ENCODE results near the gene PLSCR1.
A peak's percentile ranks its signal among the peaks of the same experiment; 100 is the strongest.

Gene PLSCR1

GRCh38 chr3:146547235-146547835 lies 2.9 kb upstream of the PLSCR1 start:
- H3K27ac ChIP-seq (replicated peaks) = no peak overlapping the region
- no peaks in the 10 kb centered on the region for H3K27me3 ChIP-seq (ENCODE audit: insufficient read depth, poor library complexity, severe bottlenecking)
- TF ChIP-seq GABPA (IDR thresholded peaks at IDR 0.05; ENCODE audit: low read depth) = no peak
- TF ChIP-seq SPI1 (IDR thresholded peaks at IDR 0.05; ENCODE audit: borderline replicate concordance, low read depth) = no peak
- no peak for TF ChIP-seq POLR2AphosphoS5 (IDR thresholded peaks at IDR 0.05; ENCODE audit: low read depth)
- no peak for TF ChIP-seq REST (IDR thresholded peaks at IDR 0.05; ENCODE audit: insufficient replicate concordance, low read depth)
- TF ChIP-seq CTCF (IDR thresholded peaks at IDR 0.05; ENCODE audit: insufficient read depth, low read length) = no peak
- no peak overlapping the region for H3K4me3 ChIP-seq (replicated peaks; ENCODE audit: insufficient read depth, low read length)
- no peak for DNase-seq (ENCODE audit: low read depth in 1 of 2, low spot score in 1 of 2)

- no peak for DNase-seq (ENCODE audit: low read depth in 1 of 2, low spot score in 1 of 2)
- H3K27ac ChIP-seq (replicated peaks) = no peak overlapping the region
- TF ChIP-seq POLR2AphosphoS5 (IDR thresholded peaks at IDR 0.05; ENCODE audit: low read depth) = no peak
- TF ChIP-seq REST (IDR thresholded peaks at IDR 0.05; ENCODE audit: insufficient replicate concordance, low read depth) = no peak
- TF ChIP-seq SPI1 (IDR thresholded peaks at IDR 0.05; ENCODE audit: borderline replicate concordance, low read depth) = no peak
- TF ChIP-seq GABPA (IDR thresholded peaks at IDR 0.05; ENCODE audit: low read depth) = no peak
- no peak for TF ChIP-seq CTCF (IDR thresholded peaks at IDR 0.05; ENCODE audit: insufficient read depth, low read length)
- no peak overlapping the region for H3K4me3 ChIP-seq (replicated peaks; ENCODE audit: insufficient read depth, low read length)
- H3K27me3 ChIP-seq (ENCODE audit: insufficient read depth, poor library complexity, severe bottlenecking) = no peaks in the 10 kb centered on the region
Observed at GRCh38 chr3:146546366-146546965, 2.1 kb upstream of the PLSCR1 start.

- TF ChIP-seq REST (IDR thresholded peaks at IDR 0.05; ENCODE audit: insufficient replicate concordance, low read depth) = no peak
- TF ChIP-seq POLR2AphosphoS5 (IDR thresholded peaks at IDR 0.05; ENCODE audit: low read depth) = no peak
- no peak for TF ChIP-seq GABPA (IDR thresholded peaks at IDR 0.05; ENCODE audit: low read depth)
- TF ChIP-seq SPI1 (IDR thresholded peaks at IDR 0.05; ENCODE audit: borderline replicate concordance, low read depth) = no peak
- TF ChIP-seq CTCF (IDR thresholded peaks at IDR 0.05; ENCODE audit: insufficient read depth, low read length) = no peak
- no peaks in the 10 kb centered on the region for H3K27me3 ChIP-seq (ENCODE audit: insufficient read depth, poor library complexity, severe bottlenecking)
- peak overlapping the region; percentile 86 for H3K4me3 ChIP-seq (replicated peaks; ENCODE audit: insufficient read depth, low read length)
- DNase-seq (ENCODE audit: low read depth in 1 of 2, low spot score in 1 of 2) = no peak
- peak overlapping the region; percentile 87 for H3K27ac ChIP-seq (replicated peaks)
Observed at GRCh38 chr3:146544929-146545528, 622 bp upstream of the PLSCR1 start.

Data from HL-60 (cell line).